ENCODE results near the gene INSM1.

GRCh38 chr20:20365480-20366161 is 2.3 kb upstream of the INSM1 start:
- TF ChIP-seq CTCF (IDR thresholded peaks at IDR 0.05) (no peak), POLR2A (IDR thresholded peaks at IDR 0.05) (no peak)

Data from vagina (tissue), 2 donors.